GM12892 (cell line): ENCODE results near the gene PLXNC1.

ENCODE experiments used
- POLR2A ChIP-seq: IDR thresholded peaks from 2 replicates; pipeline ENCODE4 v1.6.1; 2011; ENCODE audit warnings: low read depth, low read length, control low read depth
- POLR2AphosphoS5 ChIP-seq: IDR thresholded peaks from 2 replicates; pipeline ENCODE4 v1.6.1; 2011; ENCODE audit warnings: low read depth, low read length, control low read depth

DNA sequence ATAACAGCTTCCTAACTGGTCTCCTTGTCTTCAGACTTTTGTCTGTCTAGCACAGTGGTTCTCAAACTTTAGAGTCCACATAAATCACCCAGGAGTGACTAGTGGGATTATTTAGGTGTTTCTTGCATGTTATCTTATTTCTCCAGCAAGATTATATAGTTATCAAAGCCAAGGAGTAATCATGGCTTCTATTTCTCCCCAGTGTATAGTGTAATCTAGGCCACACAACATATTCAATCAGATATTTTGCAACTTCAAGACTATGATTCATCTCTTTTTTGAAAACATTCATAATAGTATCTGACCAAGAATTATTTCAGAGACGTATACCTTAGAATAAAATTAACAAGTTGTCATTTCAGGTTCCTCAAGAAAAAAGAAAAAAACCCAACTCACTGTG is 179.4 kb downstream of the PLXNC1 start:
- TF ChIP-seq POLR2AphosphoS5 = no peak
- no peak for TF ChIP-seq POLR2A
